CD14-positive monocyte (primary cell): ENCODE results near the gene GPR55. TPM values are rescaled to one million over a fixed set of nuclear protein-coding genes. Genes with fewer than 3 reads are reported as not detected.

Experiments used
- DNase-seq, 3 donors: peaks; one replicate each; pipeline ENCODE4 v3.0.0-alpha.2; 2011 to 2022
- H2AFZ ChIP-seq: 2 replicates; pipeline ENCODE4 v1.6.0; 2012; ENCODE audit warnings: mild to moderate bottlenecking, low read depth, low read length, inconsistent platforms; ENCODE audit not compliant: insufficient read depth, poor library complexity, severe bottlenecking
- H3K27ac ChIP-seq, 2 donors: 1 replicate in 1 of 2; 2 replicates in 1 of 2; pipeline ENCODE4 v1.5.1; 2012 to 2013; ENCODE audit warnings: low read length in 2 of 2, control low read depth in 1 of 2, inconsistent platforms in 1 of 2, low read depth in 1 of 2, mild to moderate bottlenecking in 1 of 2
- H3K27me3 ChIP-seq, 2 donors: one replicate each; pipeline versions ENCODE4 v1.6.0 to v1.6.1; 2011 to 2013; ENCODE audit warnings: low read length in 2 of 2; ENCODE audit not compliant: control insufficient read depth in 2 of 2, insufficient read depth in 2 of 2
- H3K36me3 ChIP-seq, 2 donors: replicated peaks in 1 of 2; 1 replicate in 1 of 2; 2 replicates in 1 of 2; pipeline versions ENCODE4 v1.5.1 to v1.6.1; 2012 to 2013; ENCODE audit warnings: low read length in 2 of 2, control low read depth in 1 of 2, inconsistent platforms in 1 of 2, mild to moderate bottlenecking in 1 of 2; ENCODE audit not compliant: insufficient read depth in 2 of 2, control insufficient read depth in 1 of 2
- H3K4me1 ChIP-seq, 2 donors: 1 replicate in 1 of 2; 2 replicates in 1 of 2; pipeline versions ENCODE4 v1.5.1 to v1.6.1; 2012 to 2013; ENCODE audit warnings: low read length in 2 of 2, control low read depth in 1 of 2, inconsistent platforms in 1 of 2, mild to moderate bottlenecking in 1 of 2, moderate library complexity in 1 of 2; ENCODE audit not compliant: insufficient read depth in 2 of 2, control insufficient read depth in 1 of 2
- H3K4me2 ChIP-seq: replicated peaks from 2 replicates; pipeline ENCODE3; 2012; ENCODE audit warnings: low read length, moderate library complexity, mild to moderate bottlenecking; ENCODE audit not compliant: poor library complexity, severe bottlenecking; ENCODE audit errors: extremely low read depth
- H3K4me3 ChIP-seq, 3 experiments: fragments of 200-600 bp in 1 of 3; sonication (generic) in 1 of 3; replicated peaks in 1 of 3; 1 replicate in 2 of 3; 2 replicates in 1 of 3; pipeline ENCODE4 v1.5.1; 2011 to 2013; ENCODE audit warnings: low read length in 3 of 3, mild to moderate bottlenecking in 3 of 3, control low read depth in 2 of 3, low read depth in 2 of 3, inconsistent platforms in 1 of 3, moderate library complexity in 1 of 3
- H3K79me2 ChIP-seq: 2 replicates; pipeline ENCODE4 v1.6.0; 2012; ENCODE audit warnings: mild to moderate bottlenecking, control low read depth, inconsistent platforms, low read length, moderate library complexity; ENCODE audit not compliant: insufficient read depth
- H3K9ac ChIP-seq: 2 replicates; pipeline ENCODE4 v1.6.0; 2017; ENCODE audit warnings: low read length, mild to moderate bottlenecking; ENCODE audit not compliant: insufficient read depth, poor library complexity, severe bottlenecking
- H3K9me3 ChIP-seq, 2 donors: replicated peaks in 1 of 2; 1 replicate in 1 of 2; 2 replicates in 1 of 2; pipeline versions ENCODE4 v1.5.1 to v1.6.1; 2012 to 2013; ENCODE audit warnings: low read length in 2 of 2, control low read depth in 1 of 2; ENCODE audit not compliant: control insufficient read depth in 1 of 2, insufficient read depth in 1 of 2
- H4K20me1 ChIP-seq: 2 replicates; pipeline ENCODE4 v1.6.0; 2012; ENCODE audit warnings: mild to moderate bottlenecking, low read length, control low read depth, moderate library complexity; ENCODE audit not compliant: insufficient read depth
- H3K27ac Mint-ChIP-seq, 7 donors: one replicate each; pipeline ENCODE4 v1.8.0; 2020; ENCODE audit warnings: mild to moderate bottlenecking in 7 of 7, mixed read lengths in 7 of 7, moderate library complexity in 6 of 7, inconsistent platforms in 2 of 7
- H3K27me3 Mint-ChIP-seq, 3 donors: one replicate each; pipeline ENCODE4 v1.8.0; 2021 to 2022; ENCODE audit warnings: low read depth in 3 of 3, mild to moderate bottlenecking in 3 of 3, mixed read lengths in 3 of 3, moderate library complexity in 3 of 3, inconsistent platforms in 1 of 3
- H3K36me3 Mint-ChIP-seq, 2 donors: one replicate each; pipeline ENCODE4 v1.8.0; 2020; ENCODE audit warnings: mixed read lengths in 2 of 2, inconsistent platforms in 1 of 2, mild to moderate bottlenecking in 1 of 2
- H3K4me1 Mint-ChIP-seq: one replicate; pipeline ENCODE4 v1.8.0; 2020; ENCODE audit warnings: mild to moderate bottlenecking, mixed read lengths
- H3K4me3 Mint-ChIP-seq, 2 donors: one replicate each; pipeline ENCODE4 v1.8.0; 2020; ENCODE audit warnings: mild to moderate bottlenecking in 2 of 2, mixed read lengths in 2 of 2, moderate library complexity in 1 of 2
- H3K9me3 Mint-ChIP-seq, 7 donors: one replicate each; pipeline ENCODE4 v1.8.0; 2020 to 2022; ENCODE audit warnings: mixed read lengths in 7 of 7, mild to moderate bottlenecking in 6 of 7, moderate library complexity in 6 of 7, inconsistent platforms in 2 of 7
- CTCF ChIP-seq: fragments of 200-600 bp; IDR thresholded peaks from one replicate; pipeline ENCODE4 v1.8.0; 2022; ENCODE audit warnings: antibody characterized with exemption, mild to moderate bottlenecking
- WGBS: methylation state at CpG from one replicate; pipeline ENCODE4 v1.1.5; 2013; ENCODE audit warnings: missing lambda C conversion rate; ENCODE audit not compliant: insufficient coverage; 5-methylcytosine and 5-hydroxymethylcytosine counted together
- intact Hi-C, 2 donors: fragments of 100-400 bp; cut with micrococcal nuclease; formaldehyde crosslinking; loops; one replicate each; pipeline versions ENCODE4 v1.15.0 to v1.15.1; 2023
- polyA plus RNA-seq, 3 donors: library from polyadenylated mRNA; depleted of rRNA in 1 of 3; unstranded in 2 of 3; stranded (reverse) in 1 of 3; fragments of 300-500 nt in 2 of 3; fragments of >200 nt in 1 of 3; fragmentation: Illumina TruSeq in 2 of 3; gene quantifications; 1 replicate in 2 of 3; 2 replicates in 1 of 3; pipeline ENCODE4 v1.2.3, GENCODE V29; 2012 to 2021

The GPR55 gene
- polyA plus RNA-seq, 3 donors = 0.11 to 0.12 TPM; not detected in 1

GRCh38 chr2:230947908-230948365 lies 22.9 kb upstream of the GPR55 start:
- Histone ChIP-seq H3K27me3 (no peaks in the 10 kb centered on the region), H3K27ac (no peak overlapping the region), H4K20me1 (no peaks in the 10 kb centered on the region), H3K36me3 (no peaks in the 10 kb centered on the region), H2AFZ (peak overlapping the region; percentile 67), H3K4me2 (no peak overlapping the region), H3K9ac (no peak overlapping the region), H3K9me3 (no peaks in the 10 kb centered on the region), H3K4me3 (no peak overlapping the region), H3K79me2 (no peaks in the 10 kb centered on the region), H3K4me1 (peaks cover 19% of the 10 kb centered on the region in 2 donors)
- H3K27ac Mint-ChIP-seq = no peak overlapping the region
- H3K9me3 Mint-ChIP-seq = peaks cover 0 to under 1% (median 0%) of the 10 kb centered on the region in 7 donors
- intact Hi-C loops = no loop called here
- H3K4me3 Mint-ChIP-seq = no peak overlapping the region
- WGBS = 28% methylated on average over 9 of the region's 10 CpGs
- peak in 2 of 3 donors; percentile 15 to 40 for DNase-seq
- H3K27me3 Mint-ChIP-seq = peaks cover 0 to 3% (median 1%) of the 10 kb centered on the region in 3 donors
- no peak for TF ChIP-seq CTCF
- no peaks in the 10 kb centered on the region for H3K36me3 Mint-ChIP-seq
- H3K4me1 Mint-ChIP-seq = peaks cover 21% of the 10 kb centered on the region

- no peaks in the 10 kb centered on the region for H3K9me3 ChIP-seq
- H3K9me3 Mint-ChIP-seq = no peaks in the 10 kb centered on the region
- no peak overlapping the region for H3K9ac ChIP-seq
- H3K27ac Mint-ChIP-seq = no peak overlapping the region
- H3K27ac ChIP-seq = no peak overlapping the region
- no peaks in the 10 kb centered on the region for H3K36me3 ChIP-seq
- no peak overlapping the region for H3K4me3 ChIP-seq
- peaks cover 0 to 3% (median 1%) of the 10 kb centered on the region in 3 donors for H3K27me3 Mint-ChIP-seq
- TF ChIP-seq CTCF = no peak
- no peak overlapping the region for H3K4me3 Mint-ChIP-seq
- H3K79me2 ChIP-seq = no peaks in the 10 kb centered on the region
- no peaks in the 10 kb centered on the region for H3K36me3 Mint-ChIP-seq
- H3K4me2 ChIP-seq = no peak overlapping the region
- H3K4me1 Mint-ChIP-seq = peaks cover 23% of the 10 kb centered on the region
- DNase-seq = no peak
- peaks cover 19% of the 10 kb centered on the region in 2 donors for H3K4me1 ChIP-seq
- WGBS = 89% methylated on average over 3 of the region's 3 CpGs
- intact Hi-C loops = no loop called here
- no peak overlapping the region for H2AFZ ChIP-seq
- no peaks in the 10 kb centered on the region for H3K27me3 ChIP-seq
- no peaks in the 10 kb centered on the region for H4K20me1 ChIP-seq
Observed at GRCh38 chr2:230947235-230947576, 22.2 kb upstream of the GPR55 start.
